Breast epithelium (tissue), 4 donors: ENCODE measurements around the gene FGF11. TPM values are rescaled to one million over a fixed set of nuclear protein-coding genes. Genes with fewer than 3 reads are reported as not detected.
A peak's percentile ranks its signal among the peaks of the same experiment; 100 is the strongest.

Experiments used
- DNase-seq, 2 donors: peaks; one replicate each; pipeline ENCODE4 v3.0.0-alpha.2; 2019; ENCODE audit warnings: low spot score in 2 of 2
- H3K27ac ChIP-seq, 2 donors: fragments of 200-600 bp; sonication (generic) in 1 of 2; one replicate each; pipeline ENCODE4 v1.5.1; 2016 to 2019; ENCODE audit warnings: mild to moderate bottlenecking in 1 of 2
- H3K27me3 ChIP-seq, 2 donors: fragments of 200-600 bp; sonication (generic) in 1 of 2; one replicate each; pipeline versions ENCODE4 v1.5.1 to v1.6.0; 2017 to 2019; ENCODE audit warnings: control low read depth in 1 of 2, mild to moderate bottlenecking in 1 of 2
- H3K36me3 ChIP-seq: fragments of 200-600 bp; one replicate; pipeline ENCODE4 v1.5.1; 2019
- H3K4me1 ChIP-seq, 2 donors: fragments of 200-600 bp; sonication (generic); one replicate each; pipeline ENCODE4 v1.5.1; 2016 to 2019; ENCODE audit warnings: control low read depth in 1 of 2
- H3K4me3 ChIP-seq, 3 donors: fragments of 200-600 bp; sonication (generic); 1 replicate in 2 of 3; 2 replicates in 1 of 3; pipeline ENCODE4 v1.5.1; 2016 to 2019; ENCODE audit warnings: mild to moderate bottlenecking in 3 of 3, moderate library complexity in 2 of 3
- H3K9me3 ChIP-seq, 2 donors: fragments of 200-600 bp; sonication (generic) in 1 of 2; one replicate each; pipeline ENCODE4 v1.5.1; 2016 to 2019; ENCODE audit warnings: control low read depth in 1 of 2
- CTCF ChIP-seq, 3 donors: fragments of 450-650 bp; IDR thresholded peaks; one replicate each; pipeline ENCODE4 v1.5.1; 2016 to 2017; ENCODE audit warnings: antibody characterized with exemption in 3 of 3, mild to moderate bottlenecking in 3 of 3, moderate library complexity in 3 of 3
- POLR2A ChIP-seq: fragments of 450-650 bp; IDR thresholded peaks from one replicate; pipeline ENCODE4 v1.6.1; 2016; ENCODE audit warnings: antibody characterized with exemption, mild to moderate bottlenecking, moderate library complexity
- POLR2AphosphoS5 ChIP-seq, 3 donors: sonication (generic); formaldehyde crosslinking; IDR thresholded peaks; one replicate each; pipeline ENCODE4 v1.6.1; 2017; ENCODE audit warnings: antibody characterized with exemption in 3 of 3
- intact Hi-C: fragments of 100-400 bp; cut with DNase I; formaldehyde crosslinking; loops from one replicate; pipeline ENCODE4 v1.15.1; 2023; ENCODE audit warnings: low total_unique reads
- total RNA-seq, 3 donors: library from RNA; depleted of rRNA; stranded (reverse); fragments of >200 nt; gene quantifications; one replicate each; pipeline ENCODE4 v1.1.0, GENCODE V29; 2016

The FGF11 gene
- total RNA-seq, 3 donors from 2014 or later = 2.1 to 2.9 (median 2.9) TPM

- Histone ChIP-seq H3K4me1 (no peaks in the 10 kb centered on the region), H3K27ac (peak overlapping the region; percentile 67 to 89)
Observed at GRCh38 chr17:7465597-7466275, 26.4 kb downstream of the FGF11 start.

GRCh38 chr17:7466318-7466638 is 27.0 kb downstream of the FGF11 start:
- H3K27ac ChIP-seq = peak overlapping the region; percentile 67 to 89
- H3K27me3 ChIP-seq = no peaks in the 10 kb centered on the region
- no peak for DNase-seq
- no peaks in the 10 kb centered on the region for H3K9me3 ChIP-seq
- no peaks in the 10 kb centered on the region for H3K4me1 ChIP-seq
- no peak for TF ChIP-seq POLR2AphosphoS5 (IDR thresholded peaks at IDR 0.05)
- no peak for TF ChIP-seq CTCF (IDR thresholded peaks at IDR 0.05)
- no peak for TF ChIP-seq POLR2A
- no peaks in the 10 kb centered on the region for H3K36me3 ChIP-seq
- peak overlapping the region in 1 of 3 donors; percentile 20 for H3K4me3 ChIP-seq
- intact Hi-C loops = no loop called here

More at GRCh38 chr17:7465597-7466275, 26.4 kb downstream of the FGF11 start:
- DNase-seq = no peak
- intact Hi-C loops = no loop called here
- H3K36me3 ChIP-seq = no peaks in the 10 kb centered on the region
- no peaks in the 10 kb centered on the region for H3K27me3 ChIP-seq
- no peaks in the 10 kb centered on the region for H3K9me3 ChIP-seq
- TF ChIP-seq POLR2A = no peak
- no peak for TF ChIP-seq CTCF (IDR thresholded peaks at IDR 0.05)
- no peak for TF ChIP-seq POLR2AphosphoS5 (IDR thresholded peaks at IDR 0.05)
- peak overlapping the region in 1 of 3 donors; percentile 20 for H3K4me3 ChIP-seq

DNA sequence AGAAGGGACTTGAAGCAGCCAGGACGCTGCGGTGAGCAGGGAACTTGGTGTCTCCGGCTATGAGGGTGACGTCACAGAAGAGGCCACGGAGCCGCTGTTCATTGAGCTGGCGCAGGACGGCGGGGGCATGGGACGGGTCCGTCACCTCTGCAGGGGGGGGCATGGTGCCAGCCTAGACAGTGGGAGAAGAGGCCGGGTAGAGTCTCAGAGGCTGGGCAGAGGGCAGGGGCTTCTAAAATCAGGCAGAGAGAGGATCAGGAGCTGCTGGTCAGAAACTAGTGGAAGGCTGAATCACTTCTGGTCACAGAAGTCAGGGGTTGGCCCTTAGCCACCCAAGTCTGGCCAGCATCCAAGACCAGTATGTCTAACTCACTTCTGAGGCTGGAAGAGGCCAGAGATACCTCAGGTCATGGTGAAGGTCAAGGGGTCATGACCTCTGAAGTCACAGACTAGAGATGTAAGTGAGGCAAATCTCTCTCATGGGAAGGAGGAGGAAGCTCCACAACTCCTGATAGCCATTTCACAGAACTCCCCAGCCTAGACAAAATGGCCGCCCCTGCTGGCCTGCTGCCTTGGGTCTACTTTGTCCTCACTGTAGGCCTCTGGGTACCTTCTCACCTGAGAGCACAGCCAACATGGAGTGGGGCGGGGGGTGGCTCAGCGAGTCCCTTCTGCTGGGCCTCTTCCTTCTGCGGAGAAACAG is 27.5 kb downstream of the FGF11 start:
- H3K27ac ChIP-seq = peak overlapping the region; percentile 67 to 89
- H3K4me3 ChIP-seq = peak overlapping the region in 1 of 3 donors; percentile 20
- no peak for DNase-seq
- no peaks in the 10 kb centered on the region for H3K27me3 ChIP-seq
- H3K9me3 ChIP-seq = no peaks in the 10 kb centered on the region
- intact Hi-C loops = loop anchor here (1.0 kb wide), 1 partner anchor 27 kb away; no protein-coding TSS in a partner anchor
- TF ChIP-seq CTCF (IDR thresholded peaks at IDR 0.05) (no peak), POLR2AphosphoS5 (IDR thresholded peaks at IDR 0.05) (peak in 2 of 3 donors; percentile 34 to 42)
- no peaks in the 10 kb centered on the region for H3K4me1 ChIP-seq
- no peaks in the 10 kb centered on the region for H3K36me3 ChIP-seq

GRCh38 chr17:7467498-7467897 is 28.2 kb downstream of the FGF11 start:
- H3K27me3 ChIP-seq = no peaks in the 10 kb centered on the region
- intact Hi-C loops = loop anchor here (1.0 kb wide), 1 partner anchor 26 kb away; no protein-coding TSS in a partner anchor
- H3K4me1 ChIP-seq = no peaks in the 10 kb centered on the region
- H3K9me3 ChIP-seq = no peaks in the 10 kb centered on the region
- H3K4me3 ChIP-seq = no peak overlapping the region
- DNase-seq = no peak
- H3K27ac ChIP-seq = peak overlapping the region; percentile 67 to 89
- no peaks in the 10 kb centered on the region for H3K36me3 ChIP-seq
- no peak for TF ChIP-seq POLR2AphosphoS5 (IDR thresholded peaks at IDR 0.05)
- TF ChIP-seq CTCF (IDR thresholded peaks at IDR 0.05) = no peak
- no peak for TF ChIP-seq POLR2A

- Histone ChIP-seq H3K27me3 (no peaks in the 10 kb centered on the region), H3K4me1 (no peaks in the 10 kb centered on the region), H3K36me3 (no peaks in the 10 kb centered on the region), H3K4me3 (no peak overlapping the region), H3K27ac (peak overlapping the region in 1 of 2 donors; percentile 4), H3K9me3 (no peaks in the 10 kb centered on the region)
- DNase-seq = no peak
- no peak for TF ChIP-seq POLR2AphosphoS5 (IDR thresholded peaks at IDR 0.05)
- intact Hi-C loops = no loop called here
Observed at GRCh38 chr17:7468290-7468689, 29.0 kb downstream of the FGF11 start.
